ENCODE data around the gene RAB3GAP2.

- TF ChIP-seq CTCF (conservative IDR thresholded peaks at IDR 0.05; ENCODE audit: low read length) (no peak), EZH2phosphoT487 (IDR thresholded peaks at IDR 0.05; ENCODE audit: borderline replicate concordance) (no peak)
These were observed 32.3 kb downstream of the RAB3GAP2 start for GRCh38 chr1:220239966-220240365.
